Right lung (tissue), 5 donors: Measurements from ENCODE around the gene SLC38A4. TPM values are rescaled to one million over a fixed set of nuclear protein-coding genes. Genes with fewer than 3 reads are reported as not detected.
"Not testable (repeated sequence)": the region's sequence is repeated elsewhere in the genome, so short reads cannot be mapped to it uniquely, and the experiment has no call there.

Experiments
- DNase-seq, 2 donors: peaks; one replicate each; pipeline ENCODE4 v3.0.0-alpha.2; 2013
- polyA plus RNA-seq, 5 donors: library from polyadenylated mRNA; unstranded; fragments of 120-200 nt; gene quantifications; one replicate each; pipeline versions ENCODE4 v1.2.1 to v1.2.3, GENCODE V29; 2013; ENCODE audit warnings: inconsistent platforms in 1 of 5, low replicate concordance in 1 of 5; ENCODE audit not compliant: insufficient read length in 5 of 5, insufficient read depth in 1 of 5

Gene SLC38A4
- polyA plus RNA-seq, 5 donors: 4.2 to 7.2 (median 6.4) TPM

GRCh38 chr12:46778415-46778814, 47.4 kb downstream of the SLC38A4 start:
- no peak for DNase-seq

DNA sequence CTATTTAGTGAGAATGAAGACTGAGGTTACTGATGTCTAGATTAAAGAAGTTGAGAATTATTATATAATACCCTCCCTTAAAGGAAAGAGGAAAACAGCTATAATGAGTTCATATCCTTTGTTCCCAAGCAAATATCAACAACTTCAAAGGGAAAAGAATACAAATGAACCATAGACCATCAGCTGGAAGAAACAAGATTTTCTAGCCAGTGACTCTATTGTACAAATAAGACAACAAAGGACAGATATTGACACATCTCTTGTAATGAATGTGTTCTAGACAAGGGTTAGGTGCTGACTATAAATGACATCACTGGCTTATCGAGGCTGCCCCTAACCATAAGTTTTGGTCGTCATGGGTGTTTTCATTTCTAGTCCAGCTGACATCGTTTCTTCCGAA, 48.2 kb downstream of the SLC38A4 start:
- DNase-seq: no peak

- no peak for DNase-seq
Observed at GRCh38 chr12:46775796-46776195, 50.0 kb downstream of the SLC38A4 start.

DNA sequence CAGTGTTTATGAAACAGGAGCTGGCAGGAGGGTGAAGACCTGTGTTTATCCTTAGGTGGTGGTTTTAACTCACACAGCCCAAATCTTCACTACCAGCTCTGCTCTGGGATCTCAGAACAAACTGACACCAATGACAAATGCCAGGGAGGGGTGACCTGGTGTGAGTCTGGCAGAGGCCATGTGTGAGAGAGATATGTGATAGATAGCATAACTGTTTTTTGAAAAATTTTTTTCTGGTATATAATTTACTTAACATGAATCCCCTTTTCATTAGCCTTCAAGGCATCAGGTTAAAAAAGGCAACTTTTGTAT, 51.5 kb downstream of the SLC38A4 start:
- no peak for DNase-seq

DNA sequence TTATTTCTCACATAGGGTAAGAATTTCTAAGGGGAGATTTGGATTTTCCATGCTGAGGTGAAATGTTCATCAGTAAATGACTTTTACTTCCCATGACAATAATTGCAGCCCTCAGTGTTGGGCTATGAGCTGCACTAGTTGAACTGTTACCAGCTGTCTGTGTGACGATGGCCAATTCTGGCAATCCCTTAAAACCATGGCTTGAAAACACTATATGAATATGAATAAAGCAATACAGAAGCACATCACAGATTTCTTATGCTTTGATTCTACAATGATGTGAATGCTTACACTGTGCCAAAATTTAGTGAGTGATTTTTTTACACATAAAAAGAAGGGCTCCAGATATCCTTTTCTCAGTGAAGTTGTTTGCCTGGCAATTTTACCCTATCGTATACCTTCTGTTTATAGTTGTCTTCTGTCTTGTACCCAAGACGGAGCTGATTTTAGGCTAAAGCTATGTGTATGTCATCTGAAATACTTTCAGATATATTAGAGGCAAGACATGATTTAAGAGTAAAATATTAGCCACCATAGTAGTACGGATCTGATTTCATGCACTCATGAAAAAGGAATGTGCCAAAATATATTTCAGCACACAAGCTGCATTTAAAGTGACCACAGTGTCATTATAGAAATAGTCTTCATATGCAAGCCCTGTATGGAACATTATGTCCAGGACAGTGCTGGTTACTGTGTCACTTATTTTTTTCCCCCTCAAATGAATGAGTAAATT, 52.0 kb downstream of the SLC38A4 start:
- DNase-seq: no peak

- no peak for DNase-seq
Observed at GRCh38 chr12:46771268-46771827, 54.4 kb downstream of the SLC38A4 start.

- peak; percentile 20 to 28 for DNase-seq
Observed at GRCh38 chr12:46770501-46771183, 55.2 kb downstream of the SLC38A4 start.

DNA sequence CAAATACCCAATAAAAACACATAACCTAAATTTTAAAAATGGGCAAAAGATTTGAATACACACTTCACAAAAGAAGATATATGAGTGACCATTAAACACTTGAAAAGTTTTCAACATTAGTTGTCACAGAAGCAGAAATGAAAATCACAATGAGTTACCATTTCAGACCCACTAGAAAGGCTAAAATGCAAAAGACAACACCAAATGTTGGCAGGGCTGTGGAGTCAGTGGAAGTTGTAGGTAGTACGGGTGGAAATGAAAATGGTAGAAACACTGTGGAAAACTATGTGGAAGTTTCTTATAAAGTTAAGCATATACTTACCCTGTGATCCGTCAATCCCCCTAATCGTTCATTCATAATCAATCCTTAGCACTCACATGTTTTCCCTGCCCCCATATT, 61.8 kb downstream of the SLC38A4 start:
- no peak for DNase-seq

DNA sequence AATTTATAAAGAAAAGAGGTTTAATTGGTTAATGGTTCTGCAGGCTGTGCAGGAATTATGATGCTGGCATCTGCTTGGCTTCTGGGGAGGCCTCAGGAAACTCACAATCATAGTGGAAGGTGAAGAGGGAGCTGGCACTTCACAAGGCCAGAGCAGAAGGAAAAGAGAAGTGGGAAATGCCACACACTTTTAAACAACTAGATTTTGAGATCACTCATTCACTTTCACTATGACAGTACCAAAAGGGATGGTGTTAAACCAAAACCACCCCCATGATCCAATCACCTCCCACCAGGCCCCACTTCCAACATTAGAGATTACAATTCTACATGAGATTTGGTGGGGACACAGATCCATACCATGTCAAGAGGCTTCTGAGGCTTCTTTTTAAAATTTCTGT, 62.6 kb downstream of the SLC38A4 start:
- DNase-seq: no peak

- DNase-seq: no peak
Observed at GRCh38 chr12:46754550-46754949, 71.2 kb downstream of the SLC38A4 start.

GRCh38 chr12:46752396-46752795, 73.4 kb downstream of the SLC38A4 start:
- no peak for DNase-seq

- DNase-seq: no peak
Observed at GRCh38 chr12:46751173-46751572, 74.6 kb downstream of the SLC38A4 start.

GRCh38 chr12:46749322-46749721, 76.5 kb downstream of the SLC38A4 start:
- no peak for DNase-seq

- no peak for DNase-seq
Observed at GRCh38 chr12:46744283-46744682, 81.5 kb downstream of the SLC38A4 start.

DNA sequence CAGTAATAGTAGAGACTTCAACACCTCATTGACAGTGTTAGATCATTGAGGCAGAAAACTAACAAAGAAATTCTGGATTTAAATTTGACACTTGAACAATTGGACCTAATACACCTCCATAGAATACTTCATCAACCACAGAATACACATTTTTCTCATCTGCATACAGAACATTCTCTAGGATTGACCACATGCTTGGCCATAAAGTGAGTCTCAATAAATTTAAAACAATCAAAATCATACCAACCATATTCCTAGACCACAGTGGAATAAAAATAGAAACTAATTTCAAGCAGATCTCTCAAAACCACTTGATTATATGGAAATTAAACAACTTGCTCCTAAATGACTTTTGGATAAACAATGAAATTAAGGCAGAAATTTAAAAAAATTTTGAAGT, 82.3 kb downstream of the SLC38A4 start:
- no peak for DNase-seq

- DNase-seq: not testable (repeated sequence)
Observed at GRCh38 chr12:46742271-46742670, 83.5 kb downstream of the SLC38A4 start.

DNA sequence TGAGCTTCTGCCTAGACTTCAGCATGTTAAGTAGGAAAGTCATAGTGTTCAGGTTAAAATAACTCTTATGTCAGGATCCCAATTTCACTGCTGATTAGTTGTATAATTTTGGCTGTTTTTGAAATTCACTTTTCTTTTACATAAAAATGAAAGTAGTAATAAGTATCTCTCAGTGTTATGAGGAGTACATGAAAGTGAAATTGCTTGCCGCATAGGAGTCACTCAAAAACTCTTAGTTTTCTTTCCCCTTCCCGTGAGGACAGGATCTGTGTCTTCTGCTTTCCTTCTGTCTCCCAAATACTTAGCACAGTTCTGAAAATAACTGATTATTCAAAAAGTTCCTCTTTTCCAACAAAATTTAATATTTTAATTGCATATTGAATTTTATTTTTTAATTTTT, 100.5 kb downstream of the SLC38A4 start:
- DNase-seq: no peak

DNA sequence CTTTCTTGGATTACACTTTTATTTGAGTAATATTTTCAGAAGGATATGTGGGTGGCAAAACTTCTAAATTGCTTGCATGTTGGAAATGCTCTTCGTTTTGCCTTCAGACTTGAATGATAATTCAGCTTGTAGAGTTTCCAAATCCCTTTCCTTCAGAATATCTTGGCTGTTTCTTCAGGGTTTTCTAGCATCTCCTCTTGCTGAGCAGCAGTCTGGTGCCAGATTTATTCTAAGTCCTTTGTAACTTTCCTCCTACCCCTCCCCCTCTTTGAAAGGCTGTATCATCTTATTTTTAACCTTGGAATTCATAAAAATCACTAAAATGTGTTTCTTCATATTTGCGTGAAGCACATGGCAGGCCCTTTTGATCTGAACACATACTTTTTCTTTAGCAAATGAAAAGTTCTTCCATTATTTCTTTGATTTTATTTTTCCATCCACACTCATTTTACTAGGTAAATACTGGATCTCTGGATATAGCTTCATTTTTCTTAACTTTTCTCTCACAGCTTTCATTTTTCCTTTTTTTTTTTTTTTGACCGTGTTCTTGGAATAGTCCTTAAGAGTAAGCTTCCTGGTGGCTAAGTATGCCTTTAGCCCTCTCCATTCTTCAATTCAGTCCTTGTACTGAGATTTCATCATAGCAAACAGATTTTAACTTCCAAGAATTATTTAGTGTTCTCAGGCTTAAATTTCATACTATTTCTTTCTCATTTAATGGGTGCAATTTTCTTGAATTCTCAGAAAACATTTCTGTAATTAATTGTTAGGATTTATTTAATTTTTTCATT, 102.0 kb downstream of the SLC38A4 start:
- peak; percentile 17 to 24 for DNase-seq

DNA sequence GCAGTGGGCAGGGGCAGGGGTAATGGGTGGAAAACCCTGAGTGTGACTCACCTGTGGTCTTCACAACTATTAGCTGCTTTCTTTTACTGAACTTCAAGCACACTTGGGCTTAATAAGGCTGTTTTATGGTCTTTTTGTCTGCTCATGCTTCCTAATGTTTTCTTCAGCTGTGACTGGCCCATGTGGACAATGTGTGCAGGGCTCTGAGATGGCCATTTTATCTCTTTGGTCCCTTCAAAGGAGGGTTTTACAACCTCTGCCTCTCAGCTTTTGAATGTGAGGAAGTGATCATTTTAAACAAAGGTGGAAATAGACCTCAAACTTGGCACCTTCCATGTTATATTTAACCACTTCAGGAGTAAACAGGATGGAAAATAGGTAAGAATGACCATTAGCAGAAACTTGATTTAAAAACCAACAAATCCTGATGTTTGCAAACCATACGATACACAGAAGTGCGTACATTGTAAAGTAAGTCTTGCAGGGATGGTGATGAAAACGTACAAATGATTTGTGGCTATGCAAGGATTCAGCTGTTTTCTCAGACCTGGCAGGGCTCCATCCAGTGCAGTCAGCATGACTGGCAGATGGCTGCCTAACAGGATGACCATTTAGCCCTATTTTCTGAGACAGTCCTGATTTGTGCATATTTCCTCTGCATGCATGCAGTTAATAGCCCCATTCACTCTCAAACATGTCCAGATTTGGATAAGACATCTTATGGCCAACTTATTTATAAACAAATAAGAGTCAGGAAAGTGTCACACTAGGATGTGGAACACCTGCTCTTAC, 103.2 kb downstream of the SLC38A4 start:
- peak; percentile 61 to 62 for DNase-seq

DNA sequence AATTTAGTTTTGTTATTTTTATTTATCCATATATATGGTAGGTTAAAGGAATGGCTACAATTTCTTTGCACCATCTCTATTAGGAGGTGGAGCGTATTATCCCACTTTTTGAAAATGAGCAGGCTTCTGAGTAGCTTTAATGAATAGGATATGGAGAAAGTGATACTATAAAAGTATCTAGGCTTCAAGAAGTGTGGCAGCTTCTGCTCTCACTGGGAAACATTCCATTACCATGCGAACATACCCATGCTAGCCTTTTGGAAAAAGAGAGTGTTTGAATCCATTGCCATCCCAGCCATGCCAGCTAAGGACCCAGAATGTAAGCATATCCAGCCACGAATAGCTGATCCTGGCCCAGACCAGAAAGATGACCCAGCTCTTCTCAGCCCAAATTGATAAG, 107.3 kb downstream of the SLC38A4 start:
- DNase-seq: no peak

DNA sequence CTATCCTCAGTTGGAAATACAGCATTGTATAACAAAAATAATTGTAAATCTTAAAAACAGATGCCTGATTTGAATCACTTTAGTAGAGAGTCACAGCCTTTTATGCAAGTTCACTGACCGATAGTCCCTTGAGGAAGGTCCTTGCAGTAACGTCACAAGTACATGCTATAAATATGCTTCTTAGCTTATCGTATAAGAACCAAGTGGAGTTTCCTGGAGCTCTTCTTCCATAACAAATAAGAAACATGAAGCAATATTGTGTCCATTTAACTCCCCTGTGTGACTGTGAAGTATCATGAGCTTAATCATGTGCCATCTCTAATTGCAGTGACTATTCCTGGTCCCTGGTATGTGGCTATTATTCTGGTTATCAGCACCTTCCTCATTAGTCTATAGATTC, 107.9 kb downstream of the SLC38A4 start:
- DNase-seq: no peak

GRCh38 chr12:46717159-46717558, 108.6 kb downstream of the SLC38A4 start:
- no peak for DNase-seq
